AG04450 (cell line): ENCODE data around the gene COASY. TPM values are rescaled to one million over a fixed set of nuclear protein-coding genes. Genes with fewer than 3 reads are reported as not detected.
"Not testable (repeated sequence)": the region's sequence is repeated elsewhere in the genome, so short reads cannot be mapped to it uniquely, and the experiment has no call there.

Experiments used
- CTCF ChIA-PET: fragments of 300-600, 350-600 bp; formaldehyde crosslinking; extraction: SDS; loops from one replicate; lab custom pipeline; 2022; ENCODE audit warnings: antibody characterized with exemption, inconsistent platforms; lab: Charles Lee
- POLR2A ChIA-PET: fragments of 350-600 bp; formaldehyde crosslinking; extraction: SDS; loops from one replicate; lab custom pipeline; 2021; ENCODE audit warnings: antibody characterized with exemption, inconsistent platforms; lab: Yijun Ruan, JAX
- DNase-seq: peaks from one replicate; pipeline ENCODE4 v3.0.0-alpha.2; 2011; ENCODE audit warnings: low read depth, low spot score
- H3K27ac ChIP-seq: one replicate; pipeline ENCODE4 v1.5.1; 2012; ENCODE audit warnings: low read depth, low read length, control low read depth
- H3K27me3 ChIP-seq: one replicate; pipeline ENCODE4 v1.6.0; 2012; ENCODE audit warnings: low read length; ENCODE audit not compliant: control insufficient read depth, insufficient read depth
- H3K4me3 ChIP-seq: 2 replicates; pipeline ENCODE4 v1.5.1; 2011; ENCODE audit warnings: mild to moderate bottlenecking, low read depth, low read length, control low read depth
- H3K9me3 ChIP-seq: 2 replicates; pipeline ENCODE4 v1.5.1; 2012; ENCODE audit warnings: low read length; ENCODE audit not compliant: control insufficient read depth, insufficient read depth
- CTCF ChIP-seq: IDR thresholded peaks from 2 replicates; pipeline ENCODE4 v1.5.1; 2011; ENCODE audit warnings: low read depth, low read length, control low read depth, inconsistent platforms
- polyA plus RNA-seq: library from polyadenylated mRNA; depleted of rRNA; stranded (reverse); fragments of >200 nt; gene quantifications from 2 replicates; pipeline ENCODE4 v1.2.3, GENCODE V29; 2011

Gene COASY
- polyA plus RNA-seq, 1 experiment: 29.4 TPM

- H3K27me3 ChIP-seq, POLR2A ChIA-PET, H3K27ac ChIP-seq, CTCF ChIA-PET, H3K4me3 ChIP-seq, H3K9me3 ChIP-seq, DNase-seq: not testable (repeated sequence)
- TF ChIP-seq CTCF: 0 out of 2 replicates have a peak, but pooled peaks have one; percentile 12
Observed at GRCh38 chr17:42555961-42556617, 5.9 kb upstream of the COASY start.

GRCh38 chr17:42559075-42559474 is 2.9 kb upstream of the COASY start:
- no peaks in the 10 kb centered on the region; the same call in 1 of the 2 replicates for H3K9me3 ChIP-seq
- no peak for TF ChIP-seq CTCF
- ChIA-PET POLR2A (no interaction called here), CTCF (interaction anchor here (0.7 kb wide), 1 partner anchor 130 kb away, joined by 3 read pairs; no protein-coding TSS in a partner anchor)
- no peak for DNase-seq
- no peaks in the 10 kb centered on the region for H3K27me3 ChIP-seq
- H3K27ac ChIP-seq: no peak overlapping the region
- no peak overlapping the region for H3K4me3 ChIP-seq

- DNase-seq: no peak
- Histone ChIP-seq H3K27me3 (no peaks in the 10 kb centered on the region), H3K4me3 (no peak overlapping the region), H3K27ac (no peak overlapping the region), H3K9me3 (no peaks in the 10 kb centered on the region; the same call in 1 of the 2 replicates)
- ChIA-PET POLR2A (no interaction called here), CTCF (no interaction called here)
- TF ChIP-seq CTCF: no peak
Observed at GRCh38 chr17:42560246-42560645, 1.7 kb upstream of the COASY start.

GRCh38 chr17:42562388-42563142 is 617 bp downstream of the COASY start:
- ChIA-PET CTCF (interaction anchor here (0.7 to 1.1 kb wide), 2 partner anchors 15 to 16 kb away, joined by 3 to 4 read pairs; partner anchors contain the start of gene PSMC3IP), POLR2A (interaction anchor here (0.7 to 0.9 kb wide), 2 partner anchors 15 to 651 kb away, joined by 3 read pairs; partner anchors contain the start of gene PSMC3IP)
- Histone ChIP-seq H3K4me3 (peak overlapping the region; percentile 94), H3K9me3 (peaks cover 5% of the 10 kb centered on the region; the same call in 1 of the 2 replicates), H3K27me3 (no peaks in the 10 kb centered on the region), H3K27ac (peak overlapping the region; percentile 88)
- TF ChIP-seq CTCF: no peak
- no peak for DNase-seq

- Histone ChIP-seq H3K4me3 (peak overlapping the region; percentile 94), H3K27ac (peak overlapping the region; percentile 88), H3K9me3 (peaks cover 5% of the 10 kb centered on the region; the same call in 1 of the 2 replicates), H3K27me3 (no peaks in the 10 kb centered on the region)
- POLR2A ChIA-PET: interaction anchor here (0.7 to 0.9 kb wide), 3 partner anchors 14 to 651 kb away, joined by 3 read pairs; partner anchors contain the start of gene PSMC3IP
- DNase-seq: no peak
- TF ChIP-seq CTCF: no peak
- CTCF ChIA-PET: interaction anchor here (0.5 to 1.1 kb wide), 3 partner anchors 15 to 601 kb away, joined by 4 to 5 read pairs (median 4); partner anchors contain the start of gene PSMC3IP
Observed at GRCh38 chr17:42563143-42563509, 1.2 kb downstream of the COASY start.
